ENCODE measurements around the gene GALNT13.

The GALNT13 gene

DNA sequence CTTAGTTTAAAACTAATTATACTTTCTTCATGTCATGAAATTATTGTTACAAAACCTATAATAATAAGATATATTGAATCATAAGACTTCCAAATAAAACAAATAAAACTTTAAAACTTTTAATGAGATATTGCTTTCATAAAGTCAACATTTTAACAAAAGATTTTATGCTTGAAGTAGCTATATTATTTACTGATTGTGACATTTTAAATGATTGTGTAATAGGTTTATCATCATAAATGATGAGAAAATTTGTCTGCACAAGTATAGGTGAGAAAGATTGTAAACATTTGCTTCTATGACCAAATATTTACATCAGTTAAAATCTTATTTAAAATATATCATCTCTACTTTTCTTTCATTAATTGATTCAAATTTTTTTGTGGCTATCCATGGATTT is 5.1 kb upstream of the GALNT13 start:
- TF ChIP-seq CTCF (IDR thresholded peaks at IDR 0.05; ENCODE audit: insufficient read depth, low read length, missing control alignments), result no peak
- no peak for DNase-seq (ENCODE audit: low read depth, low spot score)
- H3K4me3 ChIP-seq (ENCODE audit: low read depth, low read length), result no peak overlapping the region
- POLR2A ChIA-PET, result no interaction called here
- CTCF ChIA-PET, result no interaction called here

GRCh38 chr2:153870308-153870707 is 1.4 kb upstream of the GALNT13 start:
- no peak for TF ChIP-seq CTCF (IDR thresholded peaks at IDR 0.05; ENCODE audit: insufficient read depth, low read length, missing control alignments)
- H3K4me3 ChIP-seq (ENCODE audit: low read depth, low read length), result no peak overlapping the region
- ChIA-PET CTCF (no interaction called here), POLR2A (no interaction called here)
- DNase-seq (ENCODE audit: low read depth, low spot score), result no peak

DNA sequence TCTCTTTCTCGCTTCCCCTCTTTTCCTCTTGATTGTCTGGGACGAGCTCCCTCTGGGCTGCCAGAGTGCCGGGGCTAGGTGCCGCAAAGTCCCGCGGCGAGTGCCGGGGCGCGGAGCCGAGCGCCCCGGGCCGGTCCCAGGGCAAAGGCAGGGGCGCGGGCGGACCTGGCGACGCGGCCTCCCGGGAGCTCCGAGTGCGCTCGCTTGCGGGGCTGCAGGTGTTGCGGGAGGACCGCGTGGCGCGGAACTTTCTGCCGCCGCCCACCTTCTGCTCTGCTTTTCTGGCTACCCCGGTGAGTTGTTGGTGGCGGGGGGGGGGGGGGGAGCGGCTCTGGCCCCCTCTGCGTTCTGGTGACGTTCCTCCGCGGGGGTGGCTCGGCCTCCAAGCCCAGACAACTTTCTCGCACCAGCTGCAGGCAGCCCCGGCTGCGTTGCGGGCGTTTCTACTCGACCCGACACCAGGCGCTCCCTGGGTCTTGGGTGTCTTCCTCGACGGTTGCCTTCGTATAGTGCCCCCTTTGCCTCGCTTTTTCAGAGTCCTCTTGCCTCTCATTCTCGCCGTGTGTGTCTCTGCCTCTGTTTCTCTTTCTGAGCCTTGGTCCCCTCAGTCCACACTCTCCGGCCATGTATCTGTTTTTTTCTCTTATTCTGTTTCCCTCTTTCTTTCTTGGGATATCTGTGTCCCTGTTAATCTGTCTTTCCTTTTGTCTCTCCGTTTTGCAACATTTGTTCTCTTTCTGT is 759 bp downstream of the GALNT13 start:
- ChIA-PET POLR2A (no interaction called here), CTCF (no interaction called here)
- H3K4me3 ChIP-seq (ENCODE audit: low read depth, low read length), result no peak overlapping the region
- no peak for DNase-seq (ENCODE audit: low read depth, low spot score)
- TF ChIP-seq CTCF (IDR thresholded peaks at IDR 0.05; ENCODE audit: insufficient read depth, low read length, missing control alignments), result no peak

DNA sequence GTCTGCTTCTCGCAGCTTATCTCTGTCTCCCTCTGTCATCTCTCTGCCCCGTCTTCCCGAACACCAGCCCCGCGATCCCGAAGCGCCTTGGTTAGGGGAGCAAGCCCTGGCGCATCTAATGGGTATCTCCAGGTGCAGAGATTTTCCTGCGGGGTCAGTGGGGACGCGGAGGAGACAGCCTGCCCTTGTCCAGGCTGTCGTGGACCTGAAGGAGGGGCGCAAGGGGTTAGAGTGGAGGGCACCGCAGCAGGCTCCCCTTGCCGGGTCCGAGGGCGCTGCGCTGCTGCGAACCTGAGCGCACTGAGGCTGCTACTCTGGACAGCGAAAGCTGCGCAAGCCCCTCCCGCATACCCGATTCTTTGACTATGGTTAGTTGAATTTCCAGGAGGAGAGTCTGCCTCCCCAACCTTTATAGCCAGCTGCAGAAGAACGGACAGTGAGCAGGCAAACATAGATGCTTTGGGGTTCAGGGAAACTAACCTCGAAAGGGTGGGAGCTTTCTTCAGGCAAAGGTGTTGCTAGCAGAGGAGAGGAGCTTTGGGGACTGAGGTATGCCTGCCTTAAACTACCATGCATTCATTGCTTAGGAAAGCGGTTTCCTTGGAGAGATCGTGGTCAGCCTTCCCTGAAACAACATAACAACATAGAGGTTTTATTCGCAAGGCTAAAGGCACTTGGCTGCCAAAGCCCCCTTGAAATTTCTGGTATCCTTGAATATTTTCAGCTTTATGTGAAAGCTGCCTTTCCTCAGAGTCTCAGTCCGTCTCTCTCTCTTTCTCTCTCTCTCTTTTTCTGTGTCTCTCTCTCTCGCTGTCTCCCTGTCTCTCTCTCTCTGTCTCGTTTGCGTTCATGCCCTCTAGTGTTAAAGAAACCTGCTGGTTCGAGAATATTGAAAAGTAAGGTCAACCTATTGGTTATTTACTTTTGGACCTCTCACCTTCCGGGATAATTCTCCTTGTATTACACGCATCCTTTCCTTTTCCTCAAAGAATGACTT is 1.6 kb downstream of the GALNT13 start:
- DNase-seq (ENCODE audit: low read depth, low spot score), result no peak

GRCh38 chr2:153875801-153876466 is 4.2 kb downstream of the GALNT13 start:
- TF ChIP-seq CTCF (IDR thresholded peaks at IDR 0.05; ENCODE audit: insufficient read depth, low read length, missing control alignments), result no peak
- no peak overlapping the region for H3K4me3 ChIP-seq (ENCODE audit: low read depth, low read length)
- POLR2A ChIA-PET, result no interaction called here
- CTCF ChIA-PET, result no interaction called here
- DNase-seq (ENCODE audit: low read depth, low spot score), result no peak

More for the DNA sequence above, 1.6 kb downstream of the GALNT13 start:
- no peak for TF ChIP-seq CTCF (IDR thresholded peaks at IDR 0.05; ENCODE audit: insufficient read depth, low read length, missing control alignments)
- POLR2A ChIA-PET, result no interaction called here
- no peak overlapping the region for H3K4me3 ChIP-seq (ENCODE audit: low read depth, low read length)
- CTCF ChIA-PET, result no interaction called here

GRCh38 chr2:153880926-153881325 is 9.2 kb downstream of the GALNT13 start:
- ChIA-PET POLR2A (no interaction called here), CTCF (no interaction called here)
- no peak for TF ChIP-seq CTCF (IDR thresholded peaks at IDR 0.05; ENCODE audit: insufficient read depth, low read length, missing control alignments)
- H3K4me3 ChIP-seq (ENCODE audit: low read depth, low read length), result no peak overlapping the region
- DNase-seq (ENCODE audit: low read depth, low spot score), result no peak
